GM18870 (cell line): Measurements from ENCODE around the gene IL19.

Experiments used
- ATAC-seq: cut with Tn5 transposase; IDR thresholded peaks from one replicate; pipeline ENCODE4 v1.9.1; 2021; ENCODE audit warnings: moderate library complexity; ENCODE audit not compliant: unreplicated experiment

IL19 gene

DNA sequence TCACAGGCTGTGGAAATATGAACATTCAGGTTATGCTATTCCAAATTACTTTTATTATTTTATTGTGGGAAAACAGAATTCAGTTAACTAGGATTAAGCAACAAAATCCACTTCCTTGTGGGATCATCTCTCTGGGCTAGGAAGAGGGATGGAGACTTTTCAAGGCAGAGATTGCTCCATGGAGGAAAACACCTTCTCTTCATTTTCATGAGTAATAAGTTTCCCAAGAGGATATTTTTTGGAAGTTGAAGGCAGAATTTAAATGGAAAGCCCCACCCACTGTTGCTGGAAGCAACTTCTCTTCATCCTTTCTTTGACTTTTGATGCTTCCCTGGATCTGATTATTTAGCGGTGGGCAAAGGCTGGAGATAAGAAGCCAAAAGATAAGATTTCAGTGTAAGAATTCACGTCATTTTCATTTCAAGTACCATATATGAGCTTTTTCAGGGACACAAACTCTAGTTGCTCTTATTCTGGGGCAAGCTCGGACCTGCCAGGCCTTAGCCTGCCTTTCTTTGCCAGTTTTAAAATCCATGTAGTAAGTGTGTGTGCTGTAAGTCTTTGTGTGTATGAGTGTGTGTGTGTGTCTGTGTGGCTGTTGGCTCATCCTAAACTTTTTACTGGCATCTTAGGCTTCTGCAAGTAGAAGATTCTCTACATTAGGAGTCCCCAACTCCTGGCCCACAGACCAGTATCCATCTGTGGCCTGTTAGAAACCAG lies 114.9 kb downstream of the IL19 start:
- ATAC-seq, result no peak

DNA sequence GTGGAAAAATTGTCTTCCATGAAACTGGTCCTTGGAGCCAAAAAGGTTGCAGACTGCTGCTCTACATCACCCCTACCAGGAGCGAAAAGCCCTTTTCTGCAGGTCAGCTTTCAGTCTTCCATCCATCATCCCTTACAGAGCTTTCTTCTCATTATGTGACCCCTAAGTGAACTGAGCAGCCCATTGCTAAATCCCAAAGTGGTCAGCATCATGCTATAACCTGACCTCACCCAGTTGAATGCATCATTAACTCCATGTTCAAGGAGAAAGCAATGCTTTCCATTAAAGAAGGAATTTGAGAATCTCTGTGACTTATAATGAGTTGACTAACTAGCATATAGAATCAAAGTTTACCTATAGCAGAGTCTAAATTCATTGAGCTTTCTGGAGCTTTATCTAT lies 116.3 kb downstream of the IL19 start:
- ATAC-seq, result no peak

DNA sequence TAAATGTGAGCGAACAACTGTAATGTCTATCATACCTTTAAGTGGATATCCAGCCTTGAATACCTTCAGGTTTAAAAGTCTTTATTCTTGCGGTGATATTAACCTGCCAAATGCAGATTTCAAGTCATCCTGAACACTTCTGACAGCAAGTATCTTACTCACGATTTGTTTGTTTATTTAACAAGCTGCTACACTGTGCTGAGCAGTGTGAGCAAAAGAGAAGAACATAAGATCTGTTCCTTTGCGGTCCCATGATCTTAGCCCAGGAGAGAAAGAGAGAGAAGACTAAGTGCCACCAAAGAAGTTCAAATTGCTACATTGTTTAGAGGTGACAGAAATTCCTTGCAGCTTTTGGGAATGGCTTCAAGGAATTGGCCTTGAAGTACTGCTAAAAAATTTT lies 117.1 kb downstream of the IL19 start:
- no peak for ATAC-seq

DNA sequence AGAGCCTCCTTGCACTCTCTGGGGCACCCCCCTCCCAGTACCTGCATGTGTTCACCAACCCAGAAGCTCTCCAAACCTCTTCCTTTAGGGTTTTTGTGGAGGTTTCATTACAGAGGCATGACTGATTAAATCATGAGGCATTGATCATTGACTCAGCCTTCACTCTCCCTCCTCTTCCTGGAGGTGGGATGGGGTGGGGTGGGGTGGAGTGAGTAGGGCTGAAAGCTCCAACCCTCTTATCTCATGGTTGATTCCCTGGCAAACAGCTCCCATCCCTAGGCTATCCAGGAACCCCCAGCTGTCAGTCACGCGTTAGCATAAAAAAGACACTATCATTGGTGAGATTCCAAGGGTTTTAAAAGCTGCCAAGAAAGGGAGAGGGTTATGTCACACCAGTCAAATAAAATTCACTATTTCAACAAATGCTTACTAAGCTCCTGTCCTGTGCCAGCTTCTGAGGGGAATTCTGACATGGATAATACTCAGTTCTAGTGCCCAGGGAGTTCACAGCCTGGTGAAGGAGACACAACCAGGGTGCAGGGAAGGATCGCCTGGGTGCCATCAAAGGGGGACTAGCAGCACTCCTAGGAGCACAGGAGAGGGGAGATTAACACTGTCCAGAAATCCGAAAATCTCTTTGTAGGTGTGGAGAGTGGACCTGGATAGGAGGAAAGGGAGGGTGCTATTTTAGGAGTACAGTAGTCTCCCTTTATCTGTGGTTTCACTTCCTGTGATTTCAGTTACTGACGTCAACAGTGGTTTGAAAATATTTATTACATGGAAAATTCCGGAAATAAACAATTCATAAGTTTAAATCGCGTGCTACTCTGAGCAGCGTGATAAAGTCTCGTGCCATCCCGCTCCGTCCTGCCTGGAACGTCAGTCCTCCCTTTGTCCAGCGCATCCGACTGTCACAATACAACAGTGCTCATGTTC lies 119.8 kb downstream of the IL19 start:
- ATAC-seq, result no peak

DNA sequence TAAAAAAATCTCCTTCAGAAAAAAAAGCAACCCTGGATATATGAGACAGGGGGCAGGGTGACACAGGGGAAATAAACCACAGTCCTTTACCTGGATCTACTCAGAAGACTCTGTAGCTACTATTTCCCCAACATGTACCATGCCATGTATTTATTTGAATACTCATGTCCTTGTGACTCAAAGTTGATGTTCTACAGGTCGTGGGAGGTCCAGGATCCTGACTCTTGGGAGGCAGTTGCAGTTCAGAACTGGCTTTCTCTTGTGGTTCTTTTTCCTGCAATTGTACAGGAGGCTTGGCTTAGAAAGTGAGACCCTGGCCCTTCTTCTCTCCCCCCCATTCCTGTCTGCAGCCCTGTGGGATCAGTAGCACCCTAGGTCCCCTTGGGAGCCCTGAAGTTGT lies 120.8 kb downstream of the IL19 start:
- ATAC-seq, result no peak
